ENCODE data around the gene REG4. TPM values are rescaled to one million over a fixed set of nuclear protein-coding genes. Genes with fewer than 3 reads are reported as not detected.
A peak's percentile ranks its signal among the peaks of the same experiment; 100 is the strongest.
"Not testable (repeated sequence)": the region's sequence is repeated elsewhere in the genome, so short reads cannot be mapped to it uniquely, and the experiment has no call there.

Gene REG4
- total RNA-seq: 1 to 10 TPM in 1 of 2 donors, under 1 TPM in 1; 0.16 to 1.9 TPM
- 6.3 TPM for polyA plus RNA-seq (ENCODE audit: insufficient read depth, low read depth, low replicate concordance)
- long read RNA-seq, donor 1: 0 reads
- long read RNA-seq, donor 2: 0 reads

DNA sequence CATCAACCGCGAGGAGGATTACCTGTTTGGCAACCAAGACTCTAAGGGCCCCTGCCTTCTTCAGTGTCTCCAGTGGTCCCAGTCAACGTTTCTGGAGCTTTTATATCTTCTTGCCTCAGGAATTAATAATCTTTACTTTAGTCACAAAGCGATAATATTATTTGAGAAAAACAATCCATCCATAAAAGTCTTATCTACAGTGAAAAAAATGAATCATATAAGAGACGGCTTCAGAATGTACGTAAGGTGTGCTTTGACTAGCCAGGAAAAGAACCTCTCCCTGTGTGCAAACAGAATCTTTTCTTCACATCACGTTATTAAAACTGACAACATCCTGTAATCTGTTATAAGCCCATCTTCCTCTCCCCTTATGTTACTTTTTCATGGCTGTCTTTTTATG, at the start of gene REG4:
TSS of gene REG4 (minus strand) at position 74 of the 400 bp plus-strand sequence. CDS start 2,691 bp downstream, outside the sequence.
- Histone ChIP-seq H3K36me3 (ENCODE audit: low read depth, missing control alignments) (no peaks in the 10 kb centered on the region), H3K4me3 (no peak within 1 kb of the TSS), H3K4me1 (no peaks in the 10 kb centered on the region), H3K27ac (no peak within 1 kb of the TSS), H3K9me3 (no peaks in the 10 kb centered on the region), H3K27me3 (no peaks in the 10 kb centered on the region)
- WGBS, 2 donors: 83 to 89% methylated on average over 7 of the region's 7 CpGs
- intact Hi-C loops (cut with DNase I; ENCODE audit: low total_unique reads): no loop called here
- DNase-seq: no peak
- TF ChIP-seq POLR2A (IDR thresholded peaks at IDR 0.05): no peak
- no peak for TF ChIP-seq CTCF (IDR thresholded peaks at IDR 0.05)

GRCh38 chr1:119859647-119860046, 48.4 kb upstream of the REG4 start:
- no peaks in the 10 kb centered on the region for H3K9me3 ChIP-seq
- no peak overlapping the region for H3K27ac ChIP-seq
- TF ChIP-seq CTCF (IDR thresholded peaks at IDR 0.05) (no peak), POLR2A (IDR thresholded peaks at IDR 0.05) (no peak)
- 73 to 82% methylated on average over 4 of the region's 4 CpGs for WGBS, 2 donors
- no peak for DNase-seq
- no peaks in the 10 kb centered on the region for H3K36me3 ChIP-seq (ENCODE audit: low read depth, missing control alignments)
- intact Hi-C loops (cut with DNase I; ENCODE audit: low total_unique reads): no loop called here
- no peaks in the 10 kb centered on the region for H3K27me3 ChIP-seq
- no peak overlapping the region for H3K4me3 ChIP-seq
- H3K4me1 ChIP-seq: no peaks in the 10 kb centered on the region

GRCh38 chr1:119858556-119859214, 47.4 kb upstream of the REG4 start:
- DNase-seq; intact Hi-C loops (cut with DNase I; ENCODE audit: low total_unique reads); H3K4me3 ChIP-seq; H3K36me3 ChIP-seq (ENCODE audit: low read depth, missing control alignments); H3K27me3 ChIP-seq; H3K9me3 ChIP-seq; H3K27ac ChIP-seq; H3K4me1 ChIP-seq: not testable (repeated sequence)
- 64 to 72% methylated on average over 4 of the region's 4 CpGs for WGBS, 2 donors

DNA sequence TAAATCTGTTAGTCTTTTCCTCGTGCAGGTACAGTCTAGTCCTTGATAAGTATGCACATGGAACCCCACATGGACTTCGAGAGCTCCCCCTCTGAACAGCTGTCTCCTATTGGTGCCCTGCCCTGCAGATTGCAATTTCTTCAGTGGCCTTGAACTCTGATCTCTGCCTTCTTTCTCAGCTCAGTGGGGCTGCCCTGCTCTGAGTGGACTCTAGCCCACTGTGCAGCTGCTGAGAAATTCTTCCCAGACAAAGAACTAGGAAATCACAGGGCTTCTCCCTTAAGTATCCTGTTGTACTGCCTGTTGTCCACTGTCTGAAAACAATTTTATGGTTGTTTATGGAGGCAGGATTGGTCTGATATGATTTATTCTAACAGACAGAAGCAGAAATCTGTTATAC, 46.9 kb upstream of the REG4 start:
- DNase-seq: no peak
- no peaks in the 10 kb centered on the region for H3K36me3 ChIP-seq (ENCODE audit: low read depth, missing control alignments)
- H3K27me3 ChIP-seq: no peaks in the 10 kb centered on the region
- TF ChIP-seq POLR2A (IDR thresholded peaks at IDR 0.05): no peak
- no peak for TF ChIP-seq CTCF (IDR thresholded peaks at IDR 0.05)
- intact Hi-C loops (cut with DNase I; ENCODE audit: low total_unique reads): no loop called here
- 51 to 70% methylated on average over 2 of the region's 2 CpGs for WGBS, 2 donors
- no peaks in the 10 kb centered on the region for H3K4me1 ChIP-seq
- H3K4me3 ChIP-seq: no peak overlapping the region
- no peak overlapping the region for H3K27ac ChIP-seq
- no peaks in the 10 kb centered on the region for H3K9me3 ChIP-seq

GRCh38 chr1:119853155-119853554, 41.9 kb upstream of the REG4 start:
- no peaks in the 10 kb centered on the region for H3K27me3 ChIP-seq
- H3K4me1 ChIP-seq: no peaks in the 10 kb centered on the region
- H3K4me3 ChIP-seq: peak overlapping the region; percentile 12 to 16
- H3K27ac ChIP-seq: no peak overlapping the region
- no peaks in the 10 kb centered on the region for H3K36me3 ChIP-seq (ENCODE audit: low read depth, missing control alignments)
- TF ChIP-seq CTCF (IDR thresholded peaks at IDR 0.05) (no peak), POLR2A (IDR thresholded peaks at IDR 0.05) (no peak)
- 77 to 78% methylated on average over 22 to 23 of the region's 23 CpGs for whole genome bisulfite sequencing, 2 donors
- intact Hi-C loops (cut with DNase I; ENCODE audit: low total_unique reads): no loop called here
- peak; percentile 17 for DNase-seq
- no peaks in the 10 kb centered on the region for H3K9me3 ChIP-seq

DNA sequence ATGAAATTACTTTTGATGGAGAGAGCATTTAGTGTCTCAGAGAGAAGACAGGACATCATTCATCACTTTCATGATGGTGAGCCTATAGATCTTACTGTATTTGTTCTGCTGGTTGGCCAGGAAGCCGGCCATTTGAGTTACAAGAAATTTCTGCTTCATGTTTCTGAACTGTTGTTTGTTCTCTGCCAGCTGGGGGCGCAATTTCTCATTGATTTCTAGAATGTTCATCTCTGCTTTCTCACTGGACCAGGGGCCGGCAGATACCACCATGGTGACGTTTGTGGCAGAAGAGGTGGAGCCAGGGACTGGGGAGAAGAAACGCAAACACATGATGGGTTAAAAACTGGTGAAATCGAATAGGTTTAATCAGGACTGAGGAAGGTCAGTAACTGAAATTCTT, 32.9 kb upstream of the REG4 start:
- DNase-seq; H3K27me3 ChIP-seq; H3K4me1 ChIP-seq; H3K27ac ChIP-seq; intact Hi-C loops (cut with DNase I; ENCODE audit: low total_unique reads); H3K4me3 ChIP-seq; H3K36me3 ChIP-seq (ENCODE audit: low read depth, missing control alignments); H3K9me3 ChIP-seq: not testable (repeated sequence)
- WGBS, 2 donors: 61 to 68% methylated on average over 6 of the region's 6 CpGs
